Astrocyte of the spinal cord (primary cell): ENCODE measurements around the gene TUBB4A.
A peak's percentile ranks its signal among the peaks of the same experiment; 100 is the strongest.

Experiments used
- DNase-seq: peaks from one replicate; pipeline ENCODE4 v3.0.0; 2011; ENCODE audit warnings: low read depth, low spot score
- H3K4me3 ChIP-seq: 2 replicates; pipeline ENCODE4 v1.5.1; 2011; ENCODE audit warnings: low read depth, mild to moderate bottlenecking, low read length, moderate library complexity
- in situ Hi-C: cut with HindIII; loops from 2 replicates; pipeline ENCODE4 v1.10.0; 2017; ENCODE audit warnings: low sequenced_read_pairs
- TF ChIP-seq, protein P1 (sequence below): IDR thresholded peaks from 2 replicates; pipeline ENCODE4 v1.5.1; 2012; ENCODE audit warnings: low read depth, mild to moderate bottlenecking, low read length, inconsistent platforms

Gene TUBB4A

DNA sequence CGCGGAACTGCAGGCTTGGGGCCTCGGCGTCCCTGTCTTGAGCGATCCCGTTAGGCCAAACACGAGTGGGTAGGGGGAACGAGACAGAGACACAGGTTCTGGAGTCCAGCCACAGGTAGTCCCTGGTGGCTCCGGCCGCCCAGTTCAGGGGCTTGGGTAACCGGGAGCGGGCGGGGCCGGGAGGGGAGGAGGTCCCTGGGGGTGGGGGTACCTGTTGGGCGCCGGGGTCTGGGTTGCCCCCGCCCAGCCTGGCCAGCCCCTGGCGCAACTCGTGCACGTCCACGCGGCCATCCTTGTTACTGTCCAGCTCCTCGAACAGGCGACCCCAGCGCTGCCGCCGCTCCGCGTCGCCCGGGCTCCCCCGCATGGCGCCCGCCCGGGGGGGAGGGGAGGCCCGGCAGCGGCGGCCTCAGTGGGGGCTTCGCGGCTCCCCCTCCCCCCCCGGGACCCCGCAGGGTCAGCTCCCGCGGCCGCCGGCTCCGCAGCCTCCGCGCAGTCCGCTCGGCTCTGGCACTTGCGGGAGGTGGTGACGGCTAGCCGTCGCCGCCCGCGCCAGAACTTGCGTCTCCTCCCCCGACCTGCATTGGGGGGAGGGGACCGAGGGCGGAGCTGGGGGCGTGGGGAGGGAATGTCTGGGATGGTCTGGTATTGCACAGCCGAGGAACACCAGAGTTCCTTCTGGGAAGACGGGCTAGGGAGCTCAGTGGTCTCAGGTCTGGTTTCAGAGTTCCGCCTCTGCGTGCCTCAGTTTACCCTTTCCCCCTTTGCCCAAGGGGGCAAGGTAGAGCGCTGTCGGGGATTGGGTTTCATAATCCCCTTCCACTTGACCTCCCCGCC lies 42.6 kb downstream of the TUBB4A start, which contains the start of gene SLC25A23:
SLC25A23 (minus strand) TSS at position 531 of the 837 bp plus-strand sequence; CDS start at position 367, 164 bp downstream.
- in situ Hi-C loops, result no loop called here
- TF ChIP-seq, protein P1, sequence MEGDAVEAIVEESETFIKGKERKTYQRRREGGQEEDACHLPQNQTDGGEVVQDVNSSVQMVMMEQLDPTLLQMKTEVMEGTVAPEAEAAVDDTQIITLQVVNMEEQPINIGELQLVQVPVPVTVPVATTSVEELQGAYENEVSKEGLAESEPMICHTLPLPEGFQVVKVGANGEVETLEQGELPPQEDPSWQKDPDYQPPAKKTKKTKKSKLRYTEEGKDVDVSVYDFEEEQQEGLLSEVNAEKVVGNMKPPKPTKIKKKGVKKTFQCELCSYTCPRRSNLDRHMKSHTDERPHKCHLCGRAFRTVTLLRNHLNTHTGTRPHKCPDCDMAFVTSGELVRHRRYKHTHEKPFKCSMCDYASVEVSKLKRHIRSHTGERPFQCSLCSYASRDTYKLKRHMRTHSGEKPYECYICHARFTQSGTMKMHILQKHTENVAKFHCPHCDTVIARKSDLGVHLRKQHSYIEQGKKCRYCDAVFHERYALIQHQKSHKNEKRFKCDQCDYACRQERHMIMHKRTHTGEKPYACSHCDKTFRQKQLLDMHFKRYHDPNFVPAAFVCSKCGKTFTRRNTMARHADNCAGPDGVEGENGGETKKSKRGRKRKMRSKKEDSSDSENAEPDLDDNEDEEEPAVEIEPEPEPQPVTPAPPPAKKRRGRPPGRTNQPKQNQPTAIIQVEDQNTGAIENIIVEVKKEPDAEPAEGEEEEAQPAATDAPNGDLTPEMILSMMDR, result no peak
- peak; percentile 81 for DNase-seq
- H3K4me3 ChIP-seq, result peak within 1 kb of the TSS; percentile 52

DNA sequence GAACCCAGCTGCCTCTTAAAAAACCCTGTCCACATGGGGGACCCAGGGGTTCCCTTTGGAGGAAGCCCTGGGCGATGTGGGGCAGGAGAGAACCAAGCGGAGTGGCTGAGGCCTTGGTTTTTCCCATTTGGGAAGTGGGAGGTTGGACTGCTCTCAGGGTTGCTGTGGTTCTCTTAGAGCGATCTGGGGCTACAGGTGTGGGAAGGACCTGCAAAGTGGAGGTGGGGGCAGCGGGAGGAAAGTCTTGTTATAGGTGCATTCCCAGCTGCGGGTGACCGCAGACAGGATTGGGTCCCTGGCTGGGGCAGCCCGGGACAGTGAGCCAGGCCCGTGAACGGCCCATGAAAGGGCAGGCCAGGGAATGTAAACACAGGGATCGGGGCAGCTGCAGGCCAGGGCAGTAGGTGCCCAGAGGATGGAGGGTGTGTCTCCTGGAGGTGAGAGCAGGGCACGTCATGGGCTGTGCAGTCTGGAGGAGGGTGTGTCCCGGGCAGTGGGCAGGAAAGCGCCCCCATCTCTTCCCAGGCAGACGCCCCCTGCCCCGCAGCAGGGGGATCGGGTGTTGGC lies 43.3 kb downstream of the TUBB4A start:
- peak overlapping the region; percentile 52 for H3K4me3 ChIP-seq
- in situ Hi-C loops, result no loop called here

DNA sequence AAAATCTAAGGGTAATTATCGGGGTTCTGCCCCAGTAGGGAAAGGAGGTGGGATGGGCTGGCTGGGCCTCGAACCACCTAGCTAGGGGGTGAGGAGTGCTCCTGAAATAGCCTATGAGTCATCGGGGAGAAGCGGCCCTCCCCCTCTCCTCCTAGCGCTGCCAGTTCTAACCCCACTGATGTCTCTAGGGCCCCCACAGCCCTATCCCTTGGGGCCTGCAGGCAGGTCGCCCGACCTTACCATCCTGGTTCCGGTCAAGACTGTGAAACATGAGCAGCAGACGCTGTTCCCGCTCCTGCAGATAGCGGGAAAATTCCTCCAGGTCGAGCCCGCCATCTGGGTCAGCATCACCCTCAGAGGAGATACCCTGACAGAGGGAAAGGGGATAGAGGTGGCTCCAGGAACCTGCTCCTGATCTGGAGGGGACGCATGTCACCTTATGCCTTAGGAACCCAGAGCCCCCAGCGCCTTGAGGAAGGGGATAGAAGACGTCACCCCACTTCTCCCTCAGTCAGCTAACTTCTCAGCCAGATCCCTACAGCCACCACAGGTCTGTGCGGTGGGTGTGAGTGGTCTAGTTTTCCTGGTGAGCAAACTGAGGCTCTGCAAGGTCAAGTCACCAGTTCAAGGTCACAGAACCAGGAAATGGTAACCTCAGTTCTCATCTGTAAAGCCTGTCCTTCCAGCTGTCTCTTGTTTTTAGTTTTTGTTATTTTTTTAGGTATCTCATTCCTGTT lies 44.0 kb downstream of the TUBB4A start:
- in situ Hi-C loops, result no loop called here
- TF ChIP-seq, protein P1, result no peak
- no peak overlapping the region for H3K4me3 ChIP-seq
- DNase-seq, result no peak

More for the DNA sequence above, 43.3 kb downstream of the TUBB4A start:
- no peak for DNase-seq
- TF ChIP-seq, protein P1, result no peak

DNA sequence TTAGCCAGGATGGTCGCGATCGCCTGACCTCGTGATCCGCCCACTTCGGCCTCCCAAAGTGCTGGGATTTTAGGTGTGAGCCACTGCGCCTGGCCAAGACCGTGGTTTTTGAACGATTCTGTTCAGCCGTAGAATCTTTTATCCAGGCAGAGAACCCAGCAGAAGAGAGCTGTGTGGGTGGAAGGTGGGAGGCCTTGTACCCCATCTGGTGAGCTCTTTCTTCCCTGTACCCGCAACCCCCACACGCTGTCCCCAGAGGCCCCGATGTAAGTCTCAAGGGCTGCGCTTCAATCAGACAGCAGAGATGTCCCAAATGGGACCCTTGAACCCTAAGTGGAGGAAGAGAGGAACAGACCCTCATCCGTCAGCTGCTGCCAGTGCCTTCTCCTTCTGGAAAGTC lies 46.2 kb downstream of the TUBB4A start:
- TF ChIP-seq, protein P1, result no peak
- DNase-seq, result no peak
- H3K4me3 ChIP-seq, result no peak overlapping the region
- in situ Hi-C loops, result no loop called here

DNA sequence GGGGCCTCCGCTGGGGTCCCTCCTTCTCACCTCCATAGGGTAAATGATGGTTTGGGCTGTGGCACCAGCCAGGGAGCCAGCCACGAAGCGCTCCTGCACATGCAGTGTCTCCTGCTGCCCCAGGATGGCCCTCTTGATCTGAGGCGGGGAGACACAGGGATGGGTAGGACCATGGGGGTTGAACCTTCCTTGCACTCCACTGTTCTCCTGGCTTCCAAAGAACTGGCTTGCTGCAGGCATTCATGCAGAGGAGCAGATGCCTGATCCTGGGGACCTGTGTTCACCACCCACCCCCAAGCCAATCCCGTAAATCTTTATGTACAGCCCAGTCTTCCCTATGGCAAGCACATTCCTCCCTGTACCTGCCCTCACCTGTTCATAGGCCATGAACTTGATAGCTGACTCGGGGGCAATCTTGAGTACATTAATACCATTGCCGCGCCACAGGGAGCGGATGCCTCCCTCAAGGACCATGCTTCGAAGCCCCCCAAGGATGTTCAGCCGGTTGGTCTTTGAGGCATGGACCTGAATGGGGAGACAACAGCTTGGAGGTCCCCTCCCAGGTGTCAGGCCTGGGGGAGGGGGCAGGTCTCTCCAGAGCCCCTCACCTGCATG lies 48.1 kb downstream of the TUBB4A start:
- no peak overlapping the region for H3K4me3 ChIP-seq
- TF ChIP-seq, protein P1, result no peak
- DNase-seq, result no peak
- in situ Hi-C loops, result no loop called here

DNA sequence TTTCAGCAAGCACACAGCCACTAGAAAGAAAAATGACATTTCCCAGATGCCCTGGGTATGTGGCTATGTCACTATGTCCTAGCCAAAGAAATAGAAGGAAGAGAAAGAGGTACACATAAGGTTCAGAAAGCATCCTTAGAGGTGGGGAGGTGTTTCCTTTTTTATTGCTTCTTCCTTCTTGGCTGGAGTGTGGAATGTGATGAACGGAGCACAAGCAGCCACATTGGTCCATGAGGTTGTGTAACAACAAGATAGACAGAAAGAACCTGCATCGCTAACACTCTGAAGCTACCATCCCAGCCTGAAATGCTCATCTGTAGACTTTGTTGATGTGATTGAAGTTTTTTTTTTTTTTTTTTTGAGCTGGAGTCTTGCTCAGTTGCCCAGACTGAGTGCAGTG lies 49.2 kb downstream of the TUBB4A start:
- in situ Hi-C loops, result no loop called here
- DNase-seq, result no peak
- H3K4me3 ChIP-seq, result no peak overlapping the region
- TF ChIP-seq, protein P1, result no peak
